Measurements from ENCODE around the gene PIH1D1. TPM values are rescaled to one million over a fixed set of nuclear protein-coding genes. Genes with fewer than 3 reads are reported as not detected.
A peak's percentile ranks its signal among the peaks of the same experiment; 100 is the strongest.

PIH1D1 gene
- total RNA-seq, 1 experiment from 2014 or later, result 166 TPM

- Histone ChIP-seq H3K27me3 (ENCODE audit: insufficient read depth, low read length) (no peaks in the 10 kb centered on the region; the same call in 1 of the 2 replicates), H3T11ph (ENCODE audit: low read length) (no peak overlapping the region), H4K5ac (ENCODE audit: insufficient read length, low read depth, low read length) (no peak overlapping the region), H3K4me1 (ENCODE audit: insufficient read depth, low read length) (peaks cover 3% of the 10 kb centered on the region; the same call in 1 of the 2 replicates), H3K18ac (ENCODE audit: insufficient read length, low read depth, low read length) (peak overlapping the region; percentile 29), H3K27ac (ENCODE audit: insufficient read length, low read depth, low read length) (no peak overlapping the region), H2BK20ac (ENCODE audit: low read depth, low read length, poor library complexity, severe bottlenecking) (no peak overlapping the region), H2BK120ac (ENCODE audit: low read depth, low read length, poor library complexity, severe bottlenecking) (no peak overlapping the region), H3K14ac (ENCODE audit: insufficient read depth, low read length) (no peak overlapping the region), H3K79me2 (ENCODE audit: insufficient read depth, low read length) (no peaks in the 10 kb centered on the region), H2BK5ac (ENCODE audit: insufficient read length, low read length) (no peak overlapping the region), H3K9me3 (ENCODE audit: control insufficient read depth, low read depth, low read length) (no peaks in the 10 kb centered on the region), H3K4ac (ENCODE audit: low read depth, low read length) (no peak overlapping the region), H4K8ac (replicated peaks; ENCODE audit: insufficient read length, low read depth, low read length) (no peak overlapping the region), H2AK5ac (ENCODE audit: insufficient read length, low read length) (no peak overlapping the region), H4K20me1 (ENCODE audit: control insufficient read depth, insufficient read depth, insufficient read length) (no peaks in the 10 kb centered on the region), H3K9ac (ENCODE audit: extremely low read depth, insufficient read length, low read length) (no peak overlapping the region), H4K91ac (ENCODE audit: insufficient read length, low read depth, low read length) (no peak overlapping the region), H2AFZ (ENCODE audit: low read length) (peak overlapping the region; percentile 74), H3K79me1 (ENCODE audit: insufficient read depth, low read depth, low read length, poor library complexity, severe bottlenecking) (no peaks in the 10 kb centered on the region), H3K4me2 (ENCODE audit: insufficient read depth, insufficient read length, low read length) (peak overlapping the region; percentile 27), H3K23ac (ENCODE audit: insufficient read length, low read depth, low read length) (no peak overlapping the region), H3K56ac (ENCODE audit: insufficient read length, low read depth, low read length) (no peak overlapping the region), H2BK12ac (ENCODE audit: insufficient read length, low read depth, low read length) (no peak overlapping the region), H3K23me2 (ENCODE audit: insufficient read length, low read depth, low read length, poor library complexity, severe bottlenecking) (no peaks in the 10 kb centered on the region), H2BK15ac (ENCODE audit: low read depth, low read length) (no peak overlapping the region)
- Mint-ChIP-seq H3K4me1 (peaks cover 11 to 24% of the 10 kb centered on the region in 2 experiments), H3K36me3 (ENCODE audit: insufficient read depth in 1 of 3, low read depth in 3 of 3) (peaks cover 1 to 3% (median 2%) of the 10 kb centered on the region in 3 experiments; a peak in 3 of 7 replicates), H3K9me3 (peaks cover 0 to 2% of the 10 kb centered on the region in 2 experiments; a peak in 1 of 5 replicates), H3K27me3 (ENCODE audit: low read depth) (peaks cover 19% of the 10 kb centered on the region), H3K27ac (peak overlapping the region; percentile 27 to 81 (median 81); a peak in 5 of 7 replicates), H3K4me3 (peak overlapping the region; percentile 45 to 59)
- DNase-seq, result peak; percentile 96
- WGBS (ENCODE audit: extremely low coverage, insufficient read length, low lambda C conversion rate), result no CpG with 5 or more reads among the region's 27 CpGs
- TF ChIP-seq CTCF (conservative IDR thresholded peaks at IDR 0.05), result peak; percentile 74
Observed at GRCh38 chr19:49475995-49476880, 24.6 kb upstream of the PIH1D1 start.

Data from H9 (cell line).